HT-29 (cell line): Measurements from ENCODE around the gene MXRA8. TPM values are rescaled to one million over a fixed set of nuclear protein-coding genes. Genes with fewer than 3 reads are reported as not detected.
"Not testable (repeated sequence)": the region's sequence is repeated elsewhere in the genome, so short reads cannot be mapped to it uniquely, and the experiment has no call there.

Experiments used
- DNase-seq: peaks from one replicate; pipeline ENCODE4 v3.0.0-alpha.2; 2015; ENCODE audit warnings: low spot score
- total RNA-seq: library from RNA; depleted of rRNA; stranded (reverse); fragments of >200 nt; shearing (Covaris generic); gene quantifications from 2 replicates; pipeline ENCODE4 v1.2.3, GENCODE V29; 2014

Gene MXRA8
- total RNA-seq, 1 experiment from 2014 or later = not detected

DNA sequence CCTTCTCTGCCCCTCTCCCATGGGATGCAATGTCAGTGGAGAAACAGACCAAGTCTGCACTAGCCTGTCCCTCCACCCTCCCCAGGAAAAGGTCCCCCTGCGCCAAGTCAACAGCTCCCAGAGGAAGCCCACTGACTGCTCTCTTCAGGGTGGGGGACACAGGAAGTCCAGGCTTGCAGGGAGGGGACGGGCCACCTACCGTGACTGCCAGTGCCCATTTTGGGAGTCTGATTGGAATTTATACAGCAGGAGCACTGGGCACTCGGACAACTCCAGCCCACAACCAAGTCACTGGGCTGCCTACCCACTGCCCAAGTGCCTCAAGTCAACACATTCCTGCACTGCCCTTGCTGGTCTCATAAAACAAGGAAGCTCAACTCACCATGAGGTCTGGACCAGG is 34.7 kb upstream of the MXRA8 start:
- no peak for DNase-seq

- DNase-seq = no peak
These were observed 32.9 kb upstream of the MXRA8 start for GRCh38 chr1:1391225-1391624.

DNA sequence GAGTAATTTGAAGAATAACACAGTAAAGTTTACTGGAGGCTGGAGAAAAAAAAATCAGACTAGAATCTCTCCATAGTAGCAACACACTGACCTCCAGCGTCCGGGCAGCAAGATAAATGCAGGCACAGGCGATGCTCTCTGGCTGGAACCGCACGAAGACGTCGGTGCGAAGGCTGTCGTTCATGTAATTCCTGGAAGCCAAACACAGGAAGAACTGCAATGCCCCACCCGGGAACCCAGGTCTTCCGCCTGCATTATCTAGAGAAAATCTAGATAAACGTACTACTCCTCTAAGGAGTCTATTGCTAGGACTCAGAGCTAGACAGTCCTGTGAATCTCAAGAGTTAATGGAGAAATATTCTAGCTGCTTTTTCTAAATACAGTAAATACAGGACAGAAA is 32.3 kb upstream of the MXRA8 start:
- DNase-seq = no peak

DNA sequence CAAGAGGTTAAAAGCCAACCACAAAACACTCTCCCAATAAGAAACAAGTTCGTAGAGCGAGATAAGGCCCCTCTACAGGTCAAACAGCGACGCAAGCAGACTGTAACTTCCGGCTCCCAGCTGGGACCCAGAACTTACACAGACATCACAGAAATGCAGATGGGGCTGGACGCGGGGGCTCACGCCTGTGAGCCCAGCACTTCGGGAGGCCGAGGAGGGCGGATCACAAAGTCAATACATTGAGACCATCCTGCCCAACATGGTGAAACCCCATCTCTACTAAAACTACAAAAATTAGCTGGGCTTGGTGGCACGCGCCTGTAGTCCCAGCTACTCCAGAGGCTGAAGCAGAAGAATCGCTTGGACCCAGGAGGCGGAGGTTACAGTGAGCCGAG is 29.7 kb upstream of the MXRA8 start:
- DNase-seq = no peak

DNA sequence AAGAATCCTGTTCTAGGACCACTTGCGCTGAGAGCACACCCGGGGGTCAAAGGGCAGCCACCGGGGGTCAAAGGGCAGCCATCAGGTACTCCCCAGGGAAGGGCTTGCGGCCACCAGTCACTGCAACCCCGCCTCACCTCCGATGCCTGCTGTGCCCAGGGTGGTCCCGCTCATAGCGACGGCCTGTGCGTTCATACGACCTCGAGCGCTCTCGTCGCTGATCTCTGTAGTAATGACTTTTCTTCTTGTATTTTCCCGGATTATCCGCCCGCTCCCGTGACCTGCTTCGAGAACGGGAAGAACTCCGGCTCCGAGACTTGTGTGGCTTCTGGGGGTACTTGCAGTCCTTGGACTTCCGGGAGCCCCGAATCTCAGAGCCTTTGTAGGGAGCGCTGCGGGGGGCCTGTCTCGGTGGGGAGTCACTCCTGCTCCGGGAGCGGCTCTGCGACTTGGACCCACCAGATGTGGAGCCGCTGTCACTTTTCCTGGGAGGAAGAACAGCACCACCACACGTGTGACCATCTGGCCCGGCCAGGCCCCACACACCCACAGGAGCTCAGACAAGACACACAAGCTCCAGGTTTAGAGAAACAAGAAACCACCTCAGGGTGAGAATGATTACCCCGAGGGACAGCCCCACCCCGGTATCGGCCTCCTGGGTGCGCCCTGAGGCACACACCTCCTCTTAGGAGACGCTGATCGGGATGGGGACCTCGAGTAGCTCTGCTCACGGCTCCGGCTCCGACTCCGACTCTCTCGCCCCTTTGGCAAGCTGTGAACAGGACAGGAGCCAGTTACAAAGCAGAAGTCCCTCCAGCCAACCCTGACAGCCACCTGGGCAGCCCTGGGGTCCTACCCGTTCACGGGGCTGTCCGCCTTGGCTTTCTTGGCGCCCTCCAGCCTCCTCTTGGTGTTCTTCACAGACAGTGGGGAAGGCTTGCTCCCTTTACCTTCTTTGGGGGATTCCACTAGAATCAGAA is 29.0 kb upstream of the MXRA8 start:
- DNase-seq = no peak

DNA sequence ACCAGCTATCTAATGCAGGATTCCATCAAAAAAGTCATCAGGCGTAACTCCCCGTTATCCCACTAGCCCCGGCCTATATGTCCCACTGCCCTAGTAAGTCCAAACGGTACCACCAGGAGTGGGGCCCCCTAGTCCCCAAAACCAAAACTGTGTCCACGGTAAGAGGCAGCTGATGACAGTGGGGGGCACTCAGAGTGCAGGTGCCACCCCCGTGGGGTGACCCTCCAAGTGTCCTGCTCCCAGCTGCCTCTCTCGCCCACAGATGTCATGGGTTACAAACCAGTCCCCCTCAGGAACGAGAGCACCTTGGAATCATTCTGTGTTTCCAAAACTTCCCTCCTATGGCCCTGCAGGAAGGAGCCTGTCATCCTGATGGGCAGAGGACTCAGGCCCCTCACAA is 27.6 kb upstream of the MXRA8 start:
- no peak for DNase-seq

DNA sequence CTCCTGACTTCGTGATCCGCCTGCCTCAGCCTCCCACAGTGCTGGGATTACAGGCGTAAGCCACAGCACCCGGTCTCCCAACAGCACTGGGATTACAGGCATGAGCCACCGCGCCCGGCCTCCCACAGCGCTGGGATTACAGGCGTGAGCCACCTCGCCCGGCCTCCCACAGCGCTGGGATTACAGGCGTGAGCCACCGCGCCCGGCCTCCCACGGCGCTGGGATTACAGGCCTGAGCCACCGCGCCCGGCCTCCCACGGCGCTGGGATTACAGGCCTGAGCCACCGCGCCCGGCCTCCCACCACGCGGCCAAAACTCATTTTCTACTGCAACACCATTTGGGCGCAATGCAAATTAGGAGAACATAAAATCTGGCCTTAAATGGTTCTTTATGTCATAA is 27.0 kb upstream of the MXRA8 start:
- DNase-seq = not testable (repeated sequence)

GRCh38 chr1:1381294-1381693 is 22.9 kb upstream of the MXRA8 start:
- no peak for DNase-seq

DNA sequence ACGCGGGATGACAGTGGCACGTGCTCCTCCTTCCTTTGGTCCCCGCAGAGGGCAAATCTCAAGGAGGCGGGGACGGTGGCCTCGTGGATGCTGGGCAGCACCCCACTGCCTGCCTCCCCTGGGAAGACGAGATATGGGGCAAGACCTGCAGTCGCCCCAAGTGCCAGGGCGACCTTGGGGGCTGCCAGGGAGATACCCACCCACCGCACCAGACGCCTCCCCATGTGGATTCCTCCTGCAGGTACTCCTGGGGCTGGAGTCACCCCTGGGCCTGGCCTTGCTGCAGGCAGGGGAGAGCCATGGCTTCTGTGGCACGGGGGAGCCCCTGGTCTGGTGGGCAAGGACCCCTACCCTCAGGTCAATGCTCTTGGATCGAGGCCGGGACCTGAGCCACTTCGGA is 22.5 kb upstream of the MXRA8 start:
- no peak for DNase-seq

DNA sequence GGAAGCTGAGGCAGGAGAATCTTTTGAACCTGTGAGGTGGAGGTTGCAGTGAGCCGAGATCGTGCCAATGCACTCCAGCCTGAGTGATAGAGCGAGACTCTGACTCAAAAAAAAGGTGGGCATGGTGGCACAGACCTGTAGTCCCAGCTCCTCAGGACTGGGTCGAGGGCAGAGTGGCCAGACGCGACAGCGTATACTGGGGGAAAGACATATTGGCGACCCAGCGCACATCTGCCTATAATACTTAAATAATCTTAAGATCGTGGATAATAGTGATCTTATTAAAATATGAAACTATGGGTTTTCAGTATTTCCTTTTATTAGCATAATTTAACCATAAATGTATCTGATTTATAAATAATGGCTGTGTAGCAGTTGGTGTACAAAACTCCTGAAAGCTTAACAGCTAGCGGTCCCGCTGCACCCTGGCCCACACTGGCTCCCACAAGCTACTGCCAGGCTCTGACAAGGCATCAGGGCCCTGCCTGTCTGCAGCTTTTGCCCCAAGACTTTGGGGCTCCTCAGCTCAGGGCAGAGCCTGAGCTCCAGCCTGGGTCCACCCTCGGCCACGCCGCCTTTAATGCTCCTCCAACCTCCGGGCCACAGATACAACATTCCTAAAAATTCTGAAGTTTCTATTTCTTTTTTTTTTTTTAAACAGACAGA is 19.3 kb upstream of the MXRA8 start:
- no peak for DNase-seq

- DNase-seq = no peak
These were observed 18.3 kb upstream of the MXRA8 start for GRCh38 chr1:1376551-1377226.

- DNase-seq = peak; percentile 98
These were observed 16.7 kb upstream of the MXRA8 start, which contains the start of gene AURKAIP1 for GRCh38 chr1:1374929-1375662. TSS of gene AURKAIP1 (minus strand) at chr1:1375207. CDS start at chr1:1374756, 451 bp downstream.

GRCh38 chr1:1374589-1374928 is 16.2 kb upstream of the MXRA8 start:
- DNase-seq = no peak

GRCh38 chr1:1373815-1374588 is 15.6 kb upstream of the MXRA8 start:
- DNase-seq = no peak

GRCh38 chr1:1373051-1373814 is 14.9 kb upstream of the MXRA8 start:
- DNase-seq = no peak

GRCh38 chr1:1371746-1372711 is 13.7 kb upstream of the MXRA8 start:
- peak; percentile 71 for DNase-seq

DNA sequence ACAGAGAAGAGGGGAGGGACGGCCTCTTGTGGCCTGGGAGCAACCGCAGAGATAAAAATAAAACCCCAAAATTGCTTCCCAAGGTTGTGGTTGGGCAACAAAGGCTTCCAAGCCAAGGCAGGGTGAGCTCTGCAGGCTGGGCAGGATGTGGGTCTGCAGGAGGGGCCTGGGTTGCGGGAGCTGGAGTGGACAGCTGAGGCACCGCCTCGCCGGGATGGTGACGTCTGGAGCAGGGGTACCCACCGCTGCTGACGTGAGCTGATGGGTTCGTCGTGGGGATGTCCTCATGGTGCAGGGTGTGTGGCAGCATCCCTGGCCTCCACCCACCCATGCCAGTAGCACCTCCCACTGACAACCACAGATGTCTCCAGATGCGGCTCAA is 13.0 kb upstream of the MXRA8 start:
- DNase-seq = no peak

GRCh38 chr1:1370771-1371300 is 12.5 kb upstream of the MXRA8 start:
- no peak for DNase-seq

DNA sequence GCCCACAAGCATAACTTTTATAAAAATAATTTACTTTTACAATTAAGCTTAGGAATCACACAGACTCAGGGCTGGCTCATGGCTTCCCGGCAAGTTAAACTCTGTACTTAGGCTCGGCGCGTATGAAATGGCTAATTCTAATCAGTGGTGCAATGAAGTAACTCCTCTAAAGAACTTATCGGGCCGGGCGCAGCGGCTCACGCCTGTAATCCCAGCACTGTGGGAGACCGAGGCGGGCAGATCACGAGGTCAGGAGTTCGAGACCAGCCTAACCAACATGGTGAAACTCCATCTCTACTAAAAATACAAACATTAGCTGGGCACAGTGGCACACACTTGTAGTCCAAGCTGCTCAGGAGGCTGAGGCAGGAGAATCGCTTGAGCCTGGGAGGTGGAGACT is 11.7 kb upstream of the MXRA8 start:
- DNase-seq = not testable (repeated sequence)
